ENCODE results near the gene C5.
"Not testable (repeated sequence)": the region's sequence is repeated elsewhere in the genome, so short reads cannot be mapped to it uniquely, and the experiment has no call there.

Gene C5

DNA sequence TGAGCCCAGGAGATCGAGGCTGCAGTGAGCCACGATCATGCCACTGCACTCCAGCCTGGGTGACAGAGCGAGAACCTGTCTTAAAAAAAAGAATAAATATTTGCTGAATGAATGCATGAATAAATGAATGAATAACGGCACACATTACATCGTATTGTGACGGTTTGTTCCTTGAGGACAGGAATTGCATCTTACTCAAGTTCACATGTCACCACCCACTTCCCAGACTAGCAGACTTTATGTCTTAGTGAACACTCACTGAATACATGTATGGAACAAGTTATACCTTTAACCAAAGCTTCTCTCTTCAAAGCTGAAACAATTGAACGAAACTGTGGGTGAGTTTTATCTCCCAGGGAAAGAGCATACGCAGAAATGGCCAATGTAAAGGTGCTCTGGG, 70.3 kb downstream of the C5 start:
- TF ChIP-seq, protein P1, sequence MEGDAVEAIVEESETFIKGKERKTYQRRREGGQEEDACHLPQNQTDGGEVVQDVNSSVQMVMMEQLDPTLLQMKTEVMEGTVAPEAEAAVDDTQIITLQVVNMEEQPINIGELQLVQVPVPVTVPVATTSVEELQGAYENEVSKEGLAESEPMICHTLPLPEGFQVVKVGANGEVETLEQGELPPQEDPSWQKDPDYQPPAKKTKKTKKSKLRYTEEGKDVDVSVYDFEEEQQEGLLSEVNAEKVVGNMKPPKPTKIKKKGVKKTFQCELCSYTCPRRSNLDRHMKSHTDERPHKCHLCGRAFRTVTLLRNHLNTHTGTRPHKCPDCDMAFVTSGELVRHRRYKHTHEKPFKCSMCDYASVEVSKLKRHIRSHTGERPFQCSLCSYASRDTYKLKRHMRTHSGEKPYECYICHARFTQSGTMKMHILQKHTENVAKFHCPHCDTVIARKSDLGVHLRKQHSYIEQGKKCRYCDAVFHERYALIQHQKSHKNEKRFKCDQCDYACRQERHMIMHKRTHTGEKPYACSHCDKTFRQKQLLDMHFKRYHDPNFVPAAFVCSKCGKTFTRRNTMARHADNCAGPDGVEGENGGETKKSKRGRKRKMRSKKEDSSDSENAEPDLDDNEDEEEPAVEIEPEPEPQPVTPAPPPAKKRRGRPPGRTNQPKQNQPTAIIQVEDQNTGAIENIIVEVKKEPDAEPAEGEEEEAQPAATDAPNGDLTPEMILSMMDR (conservative IDR thresholded peaks at IDR 0.05), result no peak
- no peak for TF ChIP-seq ZFX (IDR thresholded peaks at IDR 0.05)
- H3K27ac ChIP-seq, result no peak overlapping the region

GRCh38 chr9:120978987-120979386, 71.1 kb downstream of the C5 start:
- TF ChIP-seq, protein P1 (conservative IDR thresholded peaks at IDR 0.05), result no peak
- H3K27ac ChIP-seq, result no peak overlapping the region; the same call in 1 of the 2 replicates

DNA sequence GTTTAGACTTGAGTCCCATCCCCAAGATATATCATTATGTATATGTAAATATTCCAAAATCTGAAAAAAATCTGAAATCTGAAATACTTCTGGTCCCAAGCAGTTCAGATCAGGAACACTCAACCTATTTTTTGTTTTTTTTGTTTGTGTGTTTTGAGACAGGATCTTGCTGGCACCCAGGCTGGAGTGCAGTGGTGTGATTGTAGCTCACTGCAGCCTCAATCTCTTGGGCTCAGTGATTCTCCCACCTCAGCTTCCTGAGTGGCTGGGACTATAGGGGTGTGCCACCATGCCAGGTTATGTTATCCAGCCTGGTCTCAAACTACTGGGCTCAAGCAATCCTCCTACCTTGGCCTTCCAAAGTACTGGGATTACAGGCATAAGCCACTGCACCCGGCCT, 72.8 kb downstream of the C5 start:
- TF ChIP-seq, protein P1 (conservative IDR thresholded peaks at IDR 0.05), result no peak
- TF ChIP-seq ZFX (IDR thresholded peaks at IDR 0.05), result no peak
- H3K27ac ChIP-seq, result no peak overlapping the region

- no peak overlapping the region for H3K27ac ChIP-seq
- TF ChIP-seq, protein P1 (conservative IDR thresholded peaks at IDR 0.05), result no peak
- no peak for TF ChIP-seq ZFX (IDR thresholded peaks at IDR 0.05)
Observed at GRCh38 chr9:120974921-120975320, 75.2 kb downstream of the C5 start.

DNA sequence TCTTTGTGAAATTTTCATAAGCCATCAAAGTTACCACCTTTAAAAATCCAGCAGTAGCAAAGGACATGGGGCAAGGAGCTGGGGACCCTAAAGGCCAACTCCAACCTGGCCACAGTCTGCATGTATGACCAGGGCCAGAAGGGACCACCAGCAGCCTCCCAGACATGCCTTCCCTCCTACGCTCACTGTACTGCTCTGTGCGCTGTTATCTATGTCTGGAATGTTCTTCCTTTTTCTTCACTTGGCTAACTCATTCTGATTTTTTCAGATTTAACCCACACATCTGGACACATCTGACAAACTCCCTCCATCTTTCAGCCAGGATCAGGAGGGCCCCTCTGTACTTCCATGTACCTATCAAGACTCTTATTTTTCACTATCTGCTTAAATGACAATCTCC, 75.9 kb downstream of the C5 start:
- no peak overlapping the region for H3K27ac ChIP-seq
- TF ChIP-seq ZFX (IDR thresholded peaks at IDR 0.05), result no peak
- TF ChIP-seq, protein P1 (conservative IDR thresholded peaks at IDR 0.05), result no peak

- TF ChIP-seq, protein P1 (conservative IDR thresholded peaks at IDR 0.05), result no peak
- TF ChIP-seq ZFX (IDR thresholded peaks at IDR 0.05), result no peak
- no peak overlapping the region for H3K27ac ChIP-seq
Observed at GRCh38 chr9:120971938-120972337, 78.1 kb downstream of the C5 start.

DNA sequence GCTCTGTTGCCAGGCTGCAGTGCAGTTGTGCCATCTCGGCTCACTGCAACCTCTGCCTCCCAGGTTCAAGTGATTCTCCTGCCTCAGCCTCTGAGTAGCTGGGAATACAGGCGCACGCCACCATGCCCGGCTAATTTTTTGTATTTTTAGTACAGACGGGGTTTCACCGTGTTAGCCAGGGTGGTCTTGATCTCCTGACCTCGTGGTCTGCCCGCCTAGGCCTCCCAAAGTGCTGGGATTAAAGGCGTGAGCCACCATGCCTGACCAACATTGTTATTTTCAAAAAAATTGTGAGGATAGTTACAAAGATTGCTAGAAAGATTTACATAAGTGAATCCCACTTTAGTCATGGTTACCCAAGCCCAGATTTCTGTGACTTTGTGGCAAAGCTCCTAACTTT, 78.6 kb downstream of the C5 start:
- not testable (repeated sequence) for H3K27ac ChIP-seq

GRCh38 chr9:120970244-120970643, 79.8 kb downstream of the C5 start:
- no peak overlapping the region for H3K27ac ChIP-seq
- no peak for TF ChIP-seq ZFX (IDR thresholded peaks at IDR 0.05)
- TF ChIP-seq, protein P1 (conservative IDR thresholded peaks at IDR 0.05), result no peak
